HepG2 (cell line): ENCODE data around the gene PDE4D. TPM values are rescaled to one million over a fixed set of nuclear protein-coding genes. Genes with fewer than 3 reads are reported as not detected.
A peak's percentile ranks its signal among the peaks of the same experiment; 100 is the strongest.

Experiments
- GABPB1 ChIP-seq: IDR thresholded peaks from 2 replicates; pipeline ENCODE4 v1.6.1; 2016; ENCODE audit warnings: mild to moderate bottlenecking, missing genetic modification reagents, moderate library complexity, missing compliant biosample characterization
- NFIB ChIP-seq: sonication (generic); formaldehyde crosslinking; IDR thresholded peaks from 2 replicates; pipeline ENCODE4 v1.9.0; 2021; ENCODE audit warnings: missing genetic modification reagents, mild to moderate bottlenecking, borderline replicate concordance
- NFKBIZ ChIP-seq: IDR thresholded peaks from 2 replicates; pipeline ENCODE4 v1.6.1; 2018; ENCODE audit warnings: missing genetic modification reagents, missing compliant biosample characterization
- PRDM15 ChIP-seq: sonication (generic); formaldehyde crosslinking; IDR thresholded peaks from 2 replicates; pipeline ENCODE4 v1.4.0; 2020; ENCODE audit warnings: missing genetic modification reagents
- ZNF670 ChIP-seq: sonication (generic); formaldehyde crosslinking; IDR thresholded peaks from 2 replicates; pipeline ENCODE4 v1.8.0; 2022; ENCODE audit warnings: mild to moderate bottlenecking, missing genetic modification reagents, borderline replicate concordance
- polyA plus RNA-seq, 8 experiments: library from polyadenylated mRNA; depleted of rRNA in 3 of 8; stranded (reverse) in 7 of 8; unstranded in 1 of 8; fragments of >200 nt; fragmentation: Illumina TruSeq in 4 of 8; extraction: Trizol in 4 of 8; gene quantifications; 2 replicates each; pipeline versions ENCODE4 v1.2.1 to v1.2.3, GENCODE V29; 2011 to 2016; ENCODE audit warnings: low read depth in 4 of 8, missing spikeins in 1 of 8, mixed read lengths in 1 of 8; ENCODE audit not compliant: insufficient read depth in 1 of 8
- total RNA-seq, 5 experiments: library from RNA; depleted of rRNA; stranded (reverse); fragments of >200 nt; fragmentation: Illumina TruSeq; extraction: Trizol; gene quantifications; 2 replicates each; pipeline ENCODE4 v1.2.3, GENCODE V29; 2016; ENCODE audit warnings: low read depth in 1 of 5
- TF ChIP-seq, protein P1 (sequence below), 2 experiments: IDR thresholded peaks; 2 replicates each; pipeline ENCODE4 v1.6.1; 2011 to 2012; ENCODE audit warnings: low read length in 2 of 2, borderline replicate concordance in 1 of 2, low read depth in 1 of 2, mild to moderate bottlenecking in 1 of 2, moderate library complexity in 1 of 2
- TF ChIP-seq, protein P2 (sequence below): sonication (generic); formaldehyde crosslinking; IDR thresholded peaks from 2 replicates; pipeline ENCODE4 v1.4.0; 2020; ENCODE audit warnings: mild to moderate bottlenecking, missing genetic modification reagents, borderline replicate concordance
- TF ChIP-seq, protein P3 (sequence below): IDR thresholded peaks from 2 replicates; pipeline ENCODE4 v1.6.1; 2012; ENCODE audit warnings: low read length, improper control_type of control experiment

Gene PDE4D
- total and polyA plus RNA-seq, 2 of the 13 experiments (the other 11 are each of a cell fraction or from before 2014, with no cell fraction given) = 7.0 to 12.2 TPM

- TF ChIP-seq PRDM15 (CRISPR knock-in tag) = peak; percentile 95
- 0 out of 2 replicates have a peak, but pooled peaks have one; percentile 44 for TF ChIP-seq ZNF670 (CRISPR knock-in tag)
- TF ChIP-seq GABPB1 (CRISPR knock-in tag) = peak; percentile 73
- no peak for TF ChIP-seq NFIB (CRISPR knock-in tag)
- TF ChIP-seq, protein P1, sequence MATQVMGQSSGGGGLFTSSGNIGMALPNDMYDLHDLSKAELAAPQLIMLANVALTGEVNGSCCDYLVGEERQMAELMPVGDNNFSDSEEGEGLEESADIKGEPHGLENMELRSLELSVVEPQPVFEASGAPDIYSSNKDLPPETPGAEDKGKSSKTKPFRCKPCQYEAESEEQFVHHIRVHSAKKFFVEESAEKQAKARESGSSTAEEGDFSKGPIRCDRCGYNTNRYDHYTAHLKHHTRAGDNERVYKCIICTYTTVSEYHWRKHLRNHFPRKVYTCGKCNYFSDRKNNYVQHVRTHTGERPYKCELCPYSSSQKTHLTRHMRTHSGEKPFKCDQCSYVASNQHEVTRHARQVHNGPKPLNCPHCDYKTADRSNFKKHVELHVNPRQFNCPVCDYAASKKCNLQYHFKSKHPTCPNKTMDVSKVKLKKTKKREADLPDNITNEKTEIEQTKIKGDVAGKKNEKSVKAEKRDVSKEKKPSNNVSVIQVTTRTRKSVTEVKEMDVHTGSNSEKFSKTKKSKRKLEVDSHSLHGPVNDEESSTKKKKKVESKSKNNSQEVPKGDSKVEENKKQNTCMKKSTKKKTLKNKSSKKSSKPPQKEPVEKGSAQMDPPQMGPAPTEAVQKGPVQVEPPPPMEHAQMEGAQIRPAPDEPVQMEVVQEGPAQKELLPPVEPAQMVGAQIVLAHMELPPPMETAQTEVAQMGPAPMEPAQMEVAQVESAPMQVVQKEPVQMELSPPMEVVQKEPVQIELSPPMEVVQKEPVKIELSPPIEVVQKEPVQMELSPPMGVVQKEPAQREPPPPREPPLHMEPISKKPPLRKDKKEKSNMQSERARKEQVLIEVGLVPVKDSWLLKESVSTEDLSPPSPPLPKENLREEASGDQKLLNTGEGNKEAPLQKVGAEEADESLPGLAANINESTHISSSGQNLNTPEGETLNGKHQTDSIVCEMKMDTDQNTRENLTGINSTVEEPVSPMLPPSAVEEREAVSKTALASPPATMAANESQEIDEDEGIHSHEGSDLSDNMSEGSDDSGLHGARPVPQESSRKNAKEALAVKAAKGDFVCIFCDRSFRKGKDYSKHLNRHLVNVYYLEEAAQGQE (IDR thresholded peaks at IDR 0.05; ENCODE audit: borderline replicate concordance in 1 of 2, low read depth in 1 of 2, low read length in 2 of 2) = no peak; a peak in 1 of 4 replicates
- TF ChIP-seq, protein P2, sequence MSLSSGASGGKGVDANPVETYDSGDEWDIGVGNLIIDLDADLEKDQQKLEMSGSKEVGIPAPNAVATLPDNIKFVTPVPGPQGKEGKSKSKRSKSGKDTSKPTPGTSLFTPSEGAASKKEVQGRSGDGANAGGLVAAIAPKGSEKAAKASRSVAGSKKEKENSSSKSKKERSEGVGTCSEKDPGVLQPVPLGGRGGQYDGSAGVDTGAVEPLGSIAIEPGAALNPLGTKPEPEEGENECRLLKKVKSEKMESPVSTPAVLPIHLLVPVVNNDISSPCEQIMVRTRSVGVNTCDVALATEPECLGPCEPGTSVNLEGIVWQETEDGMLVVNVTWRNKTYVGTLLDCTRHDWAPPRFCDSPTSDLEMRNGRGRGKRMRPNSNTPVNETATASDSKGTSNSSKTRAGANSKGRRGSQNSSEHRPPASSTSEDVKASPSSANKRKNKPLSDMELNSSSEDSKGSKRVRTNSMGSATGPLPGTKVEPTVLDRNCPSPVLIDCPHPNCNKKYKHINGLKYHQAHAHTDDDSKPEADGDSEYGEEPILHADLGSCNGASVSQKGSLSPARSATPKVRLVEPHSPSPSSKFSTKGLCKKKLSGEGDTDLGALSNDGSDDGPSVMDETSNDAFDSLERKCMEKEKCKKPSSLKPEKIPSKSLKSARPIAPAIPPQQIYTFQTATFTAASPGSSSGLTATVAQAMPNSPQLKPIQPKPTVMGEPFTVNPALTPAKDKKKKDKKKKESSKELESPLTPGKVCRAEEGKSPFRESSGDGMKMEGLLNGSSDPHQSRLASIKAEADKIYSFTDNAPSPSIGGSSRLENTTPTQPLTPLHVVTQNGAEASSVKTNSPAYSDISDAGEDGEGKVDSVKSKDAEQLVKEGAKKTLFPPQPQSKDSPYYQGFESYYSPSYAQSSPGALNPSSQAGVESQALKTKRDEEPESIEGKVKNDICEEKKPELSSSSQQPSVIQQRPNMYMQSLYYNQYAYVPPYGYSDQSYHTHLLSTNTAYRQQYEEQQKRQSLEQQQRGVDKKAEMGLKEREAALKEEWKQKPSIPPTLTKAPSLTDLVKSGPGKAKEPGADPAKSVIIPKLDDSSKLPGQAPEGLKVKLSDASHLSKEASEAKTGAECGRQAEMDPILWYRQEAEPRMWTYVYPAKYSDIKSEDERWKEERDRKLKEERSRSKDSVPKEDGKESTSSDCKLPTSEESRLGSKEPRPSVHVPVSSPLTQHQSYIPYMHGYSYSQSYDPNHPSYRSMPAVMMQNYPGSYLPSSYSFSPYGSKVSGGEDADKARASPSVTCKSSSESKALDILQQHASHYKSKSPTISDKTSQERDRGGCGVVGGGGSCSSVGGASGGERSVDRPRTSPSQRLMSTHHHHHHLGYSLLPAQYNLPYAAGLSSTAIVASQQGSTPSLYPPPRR (CRISPR knock-in tag) = peak; percentile 36; the same call in 1 of the 2 replicates
- TF ChIP-seq, protein P3, sequence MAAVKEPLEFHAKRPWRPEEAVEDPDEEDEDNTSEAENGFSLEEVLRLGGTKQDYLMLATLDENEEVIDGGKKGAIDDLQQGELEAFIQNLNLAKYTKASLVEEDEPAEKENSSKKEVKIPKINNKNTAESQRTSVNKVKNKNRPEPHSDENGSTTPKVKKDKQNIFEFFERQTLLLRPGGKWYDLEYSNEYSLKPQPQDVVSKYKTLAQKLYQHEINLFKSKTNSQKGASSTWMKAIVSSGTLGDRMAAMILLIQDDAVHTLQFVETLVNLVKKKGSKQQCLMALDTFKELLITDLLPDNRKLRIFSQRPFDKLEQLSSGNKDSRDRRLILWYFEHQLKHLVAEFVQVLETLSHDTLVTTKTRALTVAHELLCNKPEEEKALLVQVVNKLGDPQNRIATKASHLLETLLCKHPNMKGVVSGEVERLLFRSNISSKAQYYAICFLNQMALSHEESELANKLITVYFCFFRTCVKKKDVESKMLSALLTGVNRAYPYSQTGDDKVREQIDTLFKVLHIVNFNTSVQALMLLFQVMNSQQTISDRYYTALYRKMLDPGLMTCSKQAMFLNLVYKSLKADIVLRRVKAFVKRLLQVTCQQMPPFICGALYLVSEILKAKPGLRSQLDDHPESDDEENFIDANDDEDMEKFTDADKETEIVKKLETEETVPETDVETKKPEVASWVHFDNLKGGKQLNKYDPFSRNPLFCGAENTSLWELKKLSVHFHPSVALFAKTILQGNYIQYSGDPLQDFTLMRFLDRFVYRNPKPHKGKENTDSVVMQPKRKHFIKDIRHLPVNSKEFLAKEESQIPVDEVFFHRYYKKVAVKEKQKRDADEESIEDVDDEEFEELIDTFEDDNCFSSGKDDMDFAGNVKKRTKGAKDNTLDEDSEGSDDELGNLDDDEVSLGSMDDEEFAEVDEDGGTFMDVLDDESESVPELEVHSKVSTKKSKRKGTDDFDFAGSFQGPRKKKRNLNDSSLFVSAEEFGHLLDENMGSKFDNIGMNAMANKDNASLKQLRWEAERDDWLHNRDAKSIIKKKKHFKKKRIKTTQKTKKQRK = no peak
- TF ChIP-seq NFKBIZ (CRISPR knock-in tag) = no peak
Observed at GRCh38 chr5:59039296-59040023, 854.1 kb downstream of the PDE4D start (continued).
